GM21737 (cell line): ENCODE data around the gene SLC22A14.
"Not testable (repeated sequence)": the region's sequence is repeated elsewhere in the genome, so short reads cannot be mapped to it uniquely, and the experiment has no call there.

ENCODE experiments used
- ATAC-seq: cut with Tn5 transposase; IDR thresholded peaks from one replicate; pipeline ENCODE4 v1.9.1; 2021; ENCODE audit warnings: mild to moderate bottlenecking, moderate library complexity; ENCODE audit not compliant: unreplicated experiment

SLC22A14 gene

DNA sequence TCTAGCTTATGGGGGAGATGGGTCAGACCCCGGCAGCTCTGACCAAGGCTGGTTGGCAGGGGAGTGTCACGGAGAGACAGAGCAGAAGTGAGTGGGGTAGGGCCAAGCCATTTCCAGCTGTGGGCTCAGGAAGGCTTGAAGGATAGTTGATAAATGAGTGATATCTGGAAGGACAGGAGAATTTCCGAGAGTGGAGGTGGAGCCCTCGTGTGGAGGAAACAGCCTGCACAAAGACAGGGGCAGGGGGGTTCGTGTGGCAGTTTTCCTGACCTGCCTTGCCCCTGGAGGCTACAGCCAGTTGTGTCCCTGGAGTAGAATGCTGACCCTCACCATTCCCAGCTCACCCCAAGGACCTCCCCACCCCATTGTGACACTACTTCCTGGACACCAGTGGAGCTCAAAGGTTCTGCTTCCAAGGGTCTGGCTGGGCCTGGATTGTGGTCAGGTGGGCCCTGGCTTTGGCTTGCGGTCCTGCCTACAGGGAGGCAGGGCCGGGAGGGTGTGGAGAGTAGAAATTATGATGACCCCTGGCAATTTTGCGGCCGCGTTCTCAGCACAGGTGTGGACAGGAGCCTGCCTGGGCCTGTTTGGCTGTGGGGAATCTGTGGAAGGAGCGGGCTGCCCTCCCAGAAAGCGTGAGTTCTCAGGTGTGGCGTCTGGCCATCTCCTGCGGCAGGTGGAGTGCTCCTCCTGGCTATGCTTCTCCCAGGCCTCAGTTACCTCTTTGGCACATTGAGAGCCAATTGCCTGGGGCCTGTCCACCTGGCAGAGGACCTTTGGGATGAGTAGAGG lies at the start of gene SLC22A14:
Gene SLC22A14, plus strand, starts transcription at position 400 of the 792 bp plus-strand sequence. CDS start 23,733 bp downstream, outside the sequence.
- no peak for ATAC-seq

GRCh38 chr3:38232701-38233100 lies 49.4 kb upstream of the SLC22A14 start:
- ATAC-seq = no peak

DNA sequence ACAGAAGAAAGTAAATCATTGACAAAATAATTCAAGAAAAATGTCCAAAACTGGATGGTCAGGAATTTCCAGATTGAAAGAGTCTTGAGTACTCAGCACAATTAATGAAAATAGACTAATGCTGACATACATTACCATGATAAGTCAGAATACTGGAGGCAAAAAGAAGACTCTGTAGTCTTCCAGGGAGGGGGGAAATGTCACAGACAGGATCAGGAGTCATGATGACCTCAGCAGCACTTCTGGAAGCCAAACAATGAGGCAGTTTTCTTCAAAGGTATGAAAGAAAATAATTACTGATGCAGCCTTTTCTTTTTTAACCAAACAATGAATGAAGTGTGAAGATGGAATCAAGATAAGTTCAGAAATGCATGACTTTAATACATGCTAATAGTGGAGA lies 46.6 kb upstream of the SLC22A14 start:
- ATAC-seq = no peak

DNA sequence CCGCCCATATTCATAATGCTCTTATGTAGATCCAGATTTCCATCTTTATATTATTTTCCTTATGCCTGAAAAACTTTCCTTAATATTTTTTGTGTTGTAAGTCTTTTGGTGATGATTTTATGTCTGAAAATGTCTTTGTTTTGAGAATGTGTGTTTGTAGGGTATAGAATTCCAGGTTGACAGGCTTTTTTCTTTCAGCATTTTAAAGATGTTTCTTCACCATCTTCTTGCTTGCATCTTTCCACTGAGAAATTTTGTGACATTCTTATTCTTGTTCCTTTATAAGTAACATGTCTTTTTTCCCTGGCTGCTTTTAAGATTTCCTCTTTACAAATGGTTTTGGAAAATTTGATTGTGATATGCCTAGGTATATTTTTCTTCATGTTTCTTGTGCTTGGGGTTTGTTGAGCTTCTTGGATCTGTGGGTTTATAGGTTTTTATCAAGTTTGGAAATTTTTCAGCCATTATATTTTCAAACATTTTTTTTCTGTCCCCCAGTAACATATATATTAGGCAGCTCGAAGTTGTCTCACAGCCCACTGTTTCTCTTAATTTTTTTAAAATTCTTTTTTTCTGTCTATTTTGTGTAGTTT lies 43.6 kb upstream of the SLC22A14 start:
- ATAC-seq = no peak

GRCh38 chr3:38242812-38243211 lies 39.3 kb upstream of the SLC22A14 start:
- ATAC-seq = not testable (repeated sequence)

GRCh38 chr3:38245930-38246329 lies 36.2 kb upstream of the SLC22A14 start:
- ATAC-seq = no peak

- no peak for ATAC-seq
These were observed 34.6 kb upstream of the SLC22A14 start for GRCh38 chr3:38247366-38248035.

DNA sequence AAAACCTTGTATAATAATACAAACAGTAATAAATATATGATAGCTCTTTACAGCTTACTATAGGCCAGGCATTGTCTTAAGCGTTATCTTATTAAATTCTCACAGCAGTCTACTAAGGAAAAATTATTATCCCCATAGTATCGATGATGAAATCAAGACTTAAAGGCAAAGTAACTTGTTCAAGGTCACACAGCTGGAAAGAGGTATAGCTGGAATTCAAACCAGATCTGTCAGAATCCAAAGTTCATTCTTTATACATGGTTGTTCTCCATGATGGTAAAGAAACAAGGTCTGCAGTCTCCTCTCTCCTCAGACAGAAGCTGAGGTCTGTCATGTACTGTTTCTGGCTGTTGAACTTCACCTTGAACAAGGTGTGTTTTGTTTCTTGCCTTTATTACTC lies 31.9 kb upstream of the SLC22A14 start:
- ATAC-seq = no peak

DNA sequence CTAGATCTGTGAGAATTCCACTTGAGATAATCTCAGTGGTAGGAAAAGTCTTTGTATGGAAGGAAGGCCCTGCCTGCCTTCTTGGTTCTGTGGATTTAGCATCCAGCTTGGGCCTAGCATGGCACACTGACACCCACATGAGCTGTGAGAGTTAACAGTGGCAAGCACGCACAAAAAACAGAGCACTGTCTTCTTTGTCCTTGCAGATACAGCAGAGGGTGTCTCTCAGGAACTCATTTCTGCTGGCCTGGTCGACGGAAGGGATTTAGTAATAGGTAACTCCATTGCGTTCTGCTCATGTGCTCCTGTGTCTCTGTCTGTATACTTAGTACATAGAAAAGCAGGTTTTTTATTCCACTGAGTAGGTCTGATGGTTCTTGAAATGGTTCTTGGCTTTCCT lies 30.9 kb upstream of the SLC22A14 start:
- no peak for ATAC-seq

DNA sequence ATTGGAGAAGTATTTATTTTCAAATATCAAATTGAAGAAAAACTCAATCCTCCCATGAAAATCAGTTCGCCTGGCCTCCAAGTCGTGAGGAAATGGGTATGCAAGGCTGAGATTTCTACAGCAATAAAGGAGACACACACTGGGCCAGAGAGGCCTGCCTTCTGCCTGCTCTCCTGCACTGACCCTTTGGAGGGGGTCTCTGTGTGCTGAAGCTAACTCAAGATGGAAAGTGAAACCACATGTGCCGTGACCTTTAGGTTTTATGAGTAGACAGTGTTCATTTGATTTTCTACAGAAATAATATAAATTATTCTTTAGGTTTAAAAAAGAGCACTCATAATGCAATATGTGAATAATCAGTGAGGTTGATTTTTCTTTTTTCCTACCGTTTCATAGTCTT lies 28.4 kb upstream of the SLC22A14 start:
- ATAC-seq = no peak

- no peak for ATAC-seq
These were observed 27.2 kb upstream of the SLC22A14 start for GRCh38 chr3:38254872-38255271.

- no peak for ATAC-seq
These were observed 26.5 kb upstream of the SLC22A14 start for GRCh38 chr3:38255627-38256026.

GRCh38 chr3:38257583-38257982 lies 24.5 kb upstream of the SLC22A14 start:
- no peak for ATAC-seq

DNA sequence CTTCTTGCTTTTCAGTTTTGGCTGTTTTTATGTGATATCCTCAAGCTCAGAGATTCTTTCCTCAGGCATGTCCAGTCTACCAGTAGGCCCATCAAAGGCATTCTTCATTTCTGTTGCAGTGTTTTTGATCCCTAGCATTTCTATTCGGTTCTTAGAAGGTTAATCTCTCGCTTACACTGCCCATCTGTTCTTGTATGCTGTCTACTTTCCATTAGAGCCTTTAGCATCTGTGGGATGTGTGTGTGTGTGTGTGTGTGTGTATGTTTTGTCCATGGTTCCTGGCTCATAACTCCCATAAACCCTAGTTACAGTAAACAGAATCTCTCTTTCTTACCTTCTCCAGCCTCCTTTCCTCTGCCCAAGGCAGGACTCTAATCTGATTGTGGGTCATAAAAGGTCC lies 21.6 kb upstream of the SLC22A14 start:
- no peak for ATAC-seq

DNA sequence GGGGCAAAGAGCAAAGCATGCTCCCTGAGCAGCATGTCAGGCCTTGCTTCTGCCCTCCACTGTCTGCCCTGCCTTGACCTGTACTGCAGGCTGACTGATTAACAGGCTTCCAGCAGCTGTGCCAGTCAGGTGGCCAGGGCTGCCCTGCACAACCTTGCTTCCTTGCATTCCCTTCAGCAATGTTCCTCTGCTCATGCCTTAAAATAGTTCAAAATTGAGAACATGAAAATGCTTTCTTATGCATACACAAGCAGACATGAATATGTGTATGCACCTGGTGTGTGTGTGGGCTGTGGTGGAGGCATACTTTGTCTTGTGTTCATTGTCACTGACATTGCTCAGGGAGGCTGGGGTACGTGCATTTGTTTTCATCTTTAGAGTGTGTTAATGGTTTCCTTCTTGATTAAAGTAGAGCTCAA lies 17.7 kb upstream of the SLC22A14 start:
- no peak for ATAC-seq

DNA sequence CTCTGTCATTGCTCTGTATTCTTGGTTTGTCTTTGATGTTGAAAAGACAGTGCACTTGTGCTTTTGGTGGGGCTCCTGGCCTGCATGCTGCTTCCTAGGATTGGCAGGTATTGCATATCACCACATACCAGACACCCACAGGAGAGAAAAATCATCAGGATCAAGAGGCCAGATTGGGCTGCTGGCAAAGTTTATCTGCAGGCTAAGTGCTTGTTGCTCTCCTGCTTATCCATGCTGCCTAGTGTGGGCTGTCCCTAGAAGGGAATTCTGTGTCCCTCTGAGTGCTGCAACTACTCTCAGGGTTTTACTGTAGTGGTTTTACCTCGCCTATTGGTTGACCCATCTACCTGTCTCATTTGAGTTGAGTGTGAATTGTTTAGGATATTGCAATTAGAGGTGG lies 17.3 kb upstream of the SLC22A14 start:
- no peak for ATAC-seq

GRCh38 chr3:38265604-38266307 lies 16.3 kb upstream of the SLC22A14 start, which contains the start of gene SLC22A13:
Gene SLC22A13, plus strand, starts transcription at chr3:38265812. Its CDS starts 49 bp downstream, at chr3:38265861.
- ATAC-seq = no peak

DNA sequence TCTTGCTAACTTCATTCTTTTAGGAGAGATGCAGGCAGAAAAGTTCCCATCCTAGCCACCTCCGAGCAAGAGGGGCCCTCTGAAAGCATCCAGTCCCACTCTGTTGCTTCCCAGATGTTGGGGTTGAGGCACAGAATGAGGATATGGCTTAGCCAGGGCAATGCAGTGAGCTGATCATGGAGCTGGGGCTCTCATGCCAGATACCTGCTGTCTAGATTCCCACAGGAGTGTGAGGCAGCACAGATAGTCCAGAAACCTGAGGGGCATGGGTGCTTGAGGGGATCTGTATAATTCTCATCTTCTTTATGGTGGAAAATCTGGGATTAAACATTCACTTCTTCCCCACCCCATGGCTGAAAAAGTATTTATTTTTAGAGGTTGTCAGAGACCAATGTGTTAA lies 15.3 kb upstream of the SLC22A14 start:
- ATAC-seq = no peak

GRCh38 chr3:38267662-38268061 lies 14.4 kb upstream of the SLC22A14 start:
- ATAC-seq = no peak

GRCh38 chr3:38268087-38268486 lies 14.0 kb upstream of the SLC22A14 start:
- no peak for ATAC-seq

DNA sequence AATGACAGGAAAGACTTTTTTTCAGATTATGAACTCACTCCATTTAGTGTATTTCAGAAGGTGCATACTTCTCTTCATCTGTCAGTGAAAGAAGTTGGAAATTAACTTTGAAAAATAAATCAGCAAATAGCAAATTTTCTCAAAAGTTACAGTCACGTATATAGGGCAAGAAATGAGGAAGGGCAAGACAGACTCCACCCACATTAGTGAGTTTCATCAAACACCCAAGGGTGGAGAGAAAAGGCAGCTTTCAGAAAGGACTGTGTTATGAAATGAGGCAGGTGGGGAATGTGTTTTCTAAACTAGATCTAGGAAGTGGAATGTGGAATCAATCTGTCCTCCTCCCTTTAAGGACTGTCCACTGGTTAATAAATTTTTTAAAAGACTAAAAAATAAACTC lies 13.6 kb upstream of the SLC22A14 start:
- no peak for ATAC-seq
